HAP-1 (cell line): Measurements from ENCODE around the gene SAMD8.

Experiments
- DNase-seq, 2 experiments: peaks; one replicate each; pipeline ENCODE4 v3.0.0-alpha.2; 2016 to 2020; ENCODE audit warnings: low spot score in 2 of 2
- H3K27me3 ChIP-seq: fragments of 250-450 bp; sonication (Bioruptor Pico); 2 replicates; pipeline ENCODE4 v1.5.1; 2020; ENCODE audit warnings: low read depth, mild to moderate bottlenecking, moderate library complexity
- H3K36me3 ChIP-seq: fragments of 250-450 bp; sonication (Bioruptor Pico); replicated peaks from 2 replicates; pipeline ENCODE4 v1.5.1; 2020; ENCODE audit warnings: mild to moderate bottlenecking
- H3K4me1 ChIP-seq: fragments of 250-450 bp; sonication (Bioruptor Pico); 2 replicates; pipeline ENCODE4 v1.5.1; 2020; ENCODE audit warnings: mild to moderate bottlenecking
- H3K4me3 ChIP-seq: fragments of 250-450 bp; sonication (Bioruptor Pico); 2 replicates; pipeline ENCODE4 v1.5.1; 2020; ENCODE audit warnings: mild to moderate bottlenecking, moderate library complexity
- H3K9me3 ChIP-seq: fragments of 250-450 bp; sonication (Bioruptor Pico); 2 replicates; pipeline ENCODE4 v1.5.1; 2020; ENCODE audit warnings: mild to moderate bottlenecking, moderate library complexity
- in situ Hi-C: fragments of 300-500 bp; cut with MboI; formaldehyde crosslinking; loops from 3 replicates; pipeline ENCODE4 v1.14.3; 2020; ENCODE audit warnings: low sequenced_read_pairs, inconsistent platforms, mixed read lengths

SAMD8 gene

GRCh38 chr10:75074711-75075445 is 36.6 kb upstream of the SAMD8 start:
- H3K36me3 ChIP-seq, result no peaks in the 10 kb centered on the region
- no peaks in the 10 kb centered on the region for H3K27me3 ChIP-seq
- no peak overlapping the region for H3K4me3 ChIP-seq
- H3K9me3 ChIP-seq, result no peaks in the 10 kb centered on the region
- H3K4me1 ChIP-seq, result peaks cover 2% of the 10 kb centered on the region; the same call in 1 of the 2 replicates
- in situ Hi-C loops, result no loop called here
- DNase-seq, result no peak

- Histone ChIP-seq H3K36me3 (no peaks in the 10 kb centered on the region), H3K4me3 (no peak overlapping the region), H3K4me1 (peaks cover 2% of the 10 kb centered on the region; the same call in 1 of the 2 replicates), H3K9me3 (peaks cover 2% of the 10 kb centered on the region; the same call in 1 of the 2 replicates), H3K27me3 (no peaks in the 10 kb centered on the region)
- DNase-seq, result no peak
- in situ Hi-C loops, result no loop called here
These were observed 35.1 kb upstream of the SAMD8 start for GRCh38 chr10:75076348-75076747.

- H3K4me1 ChIP-seq, result peaks cover 9% of the 10 kb centered on the region
- no peaks in the 10 kb centered on the region for H3K27me3 ChIP-seq
- in situ Hi-C loops, result no loop called here
- H3K9me3 ChIP-seq, result peaks cover 3% of the 10 kb centered on the region; the same call in 1 of the 2 replicates
- no peak for DNase-seq
- no peaks in the 10 kb centered on the region for H3K36me3 ChIP-seq
- H3K4me3 ChIP-seq, result no peak overlapping the region
These were observed 31.9 kb upstream of the SAMD8 start for GRCh38 chr10:75079436-75080083.

GRCh38 chr10:75080554-75080953 is 30.9 kb upstream of the SAMD8 start:
- in situ Hi-C loops, result no loop called here
- no peak for DNase-seq
- H3K27me3 ChIP-seq, result no peaks in the 10 kb centered on the region
- peaks cover 9% of the 10 kb centered on the region for H3K4me1 ChIP-seq
- no peaks in the 10 kb centered on the region for H3K36me3 ChIP-seq
- no peak overlapping the region for H3K4me3 ChIP-seq
- H3K9me3 ChIP-seq, result peaks cover 3% of the 10 kb centered on the region; the same call in 1 of the 2 replicates

- no peak overlapping the region for H3K4me3 ChIP-seq
- no peak for DNase-seq
- H3K27me3 ChIP-seq, result no peaks in the 10 kb centered on the region
- H3K36me3 ChIP-seq, result no peaks in the 10 kb centered on the region
- H3K9me3 ChIP-seq, result peaks cover 3% of the 10 kb centered on the region; the same call in 1 of the 2 replicates
- in situ Hi-C loops, result no loop called here
- peaks cover 6% of the 10 kb centered on the region for H3K4me1 ChIP-seq
These were observed 30.1 kb upstream of the SAMD8 start for GRCh38 chr10:75081379-75081778.

- Histone ChIP-seq H3K9me3 (peaks cover 3% of the 10 kb centered on the region; the same call in 1 of the 2 replicates), H3K27me3 (no peaks in the 10 kb centered on the region), H3K4me1 (peaks cover 6% of the 10 kb centered on the region), H3K36me3 (no peaks in the 10 kb centered on the region), H3K4me3 (no peak overlapping the region)
- in situ Hi-C loops, result no loop called here
- DNase-seq, result no peak
These were observed 27.3 kb upstream of the SAMD8 start for GRCh38 chr10:75083972-75084833.

GRCh38 chr10:75084834-75085384 is 26.5 kb upstream of the SAMD8 start:
- in situ Hi-C loops, result no loop called here
- DNase-seq, result no peak
- Histone ChIP-seq H3K4me3 (no peak overlapping the region), H3K4me1 (peaks cover 6% of the 10 kb centered on the region), H3K9me3 (peaks cover 3% of the 10 kb centered on the region; the same call in 1 of the 2 replicates), H3K36me3 (no peaks in the 10 kb centered on the region), H3K27me3 (no peaks in the 10 kb centered on the region)

GRCh38 chr10:75086278-75086934 is 25.1 kb upstream of the SAMD8 start:
- in situ Hi-C loops, result no loop called here

GRCh38 chr10:75088640-75089039 is 22.8 kb upstream of the SAMD8 start:
- no peak for DNase-seq
- H3K4me1 ChIP-seq, result no peaks in the 10 kb centered on the region
- H3K9me3 ChIP-seq, result no peaks in the 10 kb centered on the region
- no peaks in the 10 kb centered on the region for H3K36me3 ChIP-seq
- no peaks in the 10 kb centered on the region; the same call in 1 of the 2 replicates for H3K27me3 ChIP-seq
- H3K4me3 ChIP-seq, result no peak overlapping the region
- in situ Hi-C loops, result no loop called here

More at GRCh38 chr10:75086278-75086934, 25.1 kb upstream of the SAMD8 start:
- Histone ChIP-seq H3K9me3 (peaks cover under 1% of the 10 kb centered on the region; the same call in 1 of the 2 replicates), H3K36me3 (no peaks in the 10 kb centered on the region), H3K27me3 (no peaks in the 10 kb centered on the region), H3K4me1 (peaks cover 6% of the 10 kb centered on the region), H3K4me3 (no peak overlapping the region)
- DNase-seq, result no peak

GRCh38 chr10:75089634-75090033 is 21.8 kb upstream of the SAMD8 start:
- in situ Hi-C loops, result no loop called here
- H3K27me3 ChIP-seq, result no peaks in the 10 kb centered on the region; the same call in 1 of the 2 replicates
- no peaks in the 10 kb centered on the region for H3K36me3 ChIP-seq
- DNase-seq, result no peak
- H3K4me1 ChIP-seq, result no peaks in the 10 kb centered on the region
- H3K4me3 ChIP-seq, result no peak overlapping the region
- H3K9me3 ChIP-seq, result no peaks in the 10 kb centered on the region

GRCh38 chr10:75091146-75091545 is 20.3 kb upstream of the SAMD8 start:
- in situ Hi-C loops, result no loop called here
- H3K36me3 ChIP-seq, result no peaks in the 10 kb centered on the region
- no peaks in the 10 kb centered on the region; the same call in 1 of the 2 replicates for H3K27me3 ChIP-seq
- H3K4me3 ChIP-seq, result no peak overlapping the region
- H3K9me3 ChIP-seq, result no peaks in the 10 kb centered on the region
- H3K4me1 ChIP-seq, result no peaks in the 10 kb centered on the region
- no peak for DNase-seq

GRCh38 chr10:75094465-75094864 is 17.0 kb upstream of the SAMD8 start:
- Histone ChIP-seq H3K27me3 (no peaks in the 10 kb centered on the region; the same call in 1 of the 2 replicates), H3K4me1 (no peaks in the 10 kb centered on the region), H3K9me3 (no peaks in the 10 kb centered on the region), H3K36me3 (no peaks in the 10 kb centered on the region), H3K4me3 (no peak overlapping the region)
- in situ Hi-C loops, result no loop called here
- DNase-seq, result no peak

- H3K4me1 ChIP-seq, result no peaks in the 10 kb centered on the region
- H3K27me3 ChIP-seq, result no peaks in the 10 kb centered on the region; the same call in 1 of the 2 replicates
- DNase-seq, result no peak
- no peaks in the 10 kb centered on the region for H3K9me3 ChIP-seq
- H3K4me3 ChIP-seq, result no peak overlapping the region
- H3K36me3 ChIP-seq, result no peaks in the 10 kb centered on the region
- in situ Hi-C loops, result loop anchor here (5.0 kb wide), 1 partner anchor 828 kb away; no protein-coding TSS in a partner anchor
These were observed 15.8 kb upstream of the SAMD8 start for GRCh38 chr10:75095631-75096030.
